OCI-LY1 (cell line): ENCODE measurements around the gene ST8SIA6.

Experiments
- H2AFZ ChIP-seq: fragments of 200-600 bp; sonication (generic), shearing (Covaris generic); 2 replicates; pipeline ENCODE4 v1.6.0; 2014; ENCODE audit warnings: antibody characterized with exemption, mild to moderate bottlenecking, low read length
- H3F3A ChIP-seq: fragments of 200-600 bp; sonication (generic), shearing (Covaris generic); 2 replicates; pipeline ENCODE4 v1.6.0; 2014; ENCODE audit warnings: mild to moderate bottlenecking, antibody characterized with exemption, low read length, moderate library complexity; ENCODE audit not compliant: insufficient read depth
- H3K27ac ChIP-seq: fragments of 200-600 bp; sonication (generic); 2 replicates; pipeline ENCODE4 v1.5.1; 2014; ENCODE audit warnings: low read length, mixed run types, mild to moderate bottlenecking, low read depth; ENCODE audit not compliant: poor library complexity, severe bottlenecking
- H3K27me3 ChIP-seq: fragments of 200-600 bp; sonication (generic); 2 replicates; pipeline ENCODE4 v1.6.0; 2014; ENCODE audit warnings: antibody characterized with exemption, mild to moderate bottlenecking, low read length, moderate library complexity; ENCODE audit not compliant: insufficient read depth
- H3K36me3 ChIP-seq: fragments of 200-600 bp; sonication (generic); 2 replicates; pipeline ENCODE4 v1.6.1; 2014; ENCODE audit warnings: mild to moderate bottlenecking, antibody characterized with exemption, low read length, moderate library complexity, mixed read lengths; ENCODE audit not compliant: insufficient read depth
- H3K4me1 ChIP-seq: fragments of 200-600 bp; sonication (generic); 2 replicates; pipeline ENCODE4 v1.5.1; 2014; ENCODE audit warnings: mild to moderate bottlenecking, low read length, moderate library complexity; ENCODE audit not compliant: insufficient read depth, severe bottlenecking
- H3K4me2 ChIP-seq: fragments of 200-600 bp; sonication (generic), shearing (Covaris generic); 2 replicates; pipeline ENCODE4 v1.6.1; 2014; ENCODE audit warnings: low read length
- H3K4me3 ChIP-seq: fragments of 200-600 bp; sonication (generic); 2 replicates; pipeline ENCODE4 v1.5.1; 2014; ENCODE audit warnings: low read length, low read depth, mild to moderate bottlenecking, mixed read lengths; ENCODE audit not compliant: poor library complexity, severe bottlenecking
- H3K79me2 ChIP-seq: fragments of 200-600 bp; shearing (Covaris generic); 2 replicates; pipeline ENCODE4 v1.6.1; 2016; ENCODE audit warnings: mixed run types, low read length, mixed read lengths; ENCODE audit not compliant: insufficient read depth
- H3K9ac ChIP-seq: fragments of 200-600 bp; sonication (generic), shearing (Covaris generic); 2 replicates; pipeline ENCODE4 v1.6.1; 2014; ENCODE audit warnings: mild to moderate bottlenecking, low read length, mixed read lengths
- H3K9me2 ChIP-seq: fragments of 200-600 bp; sonication (generic), shearing (Covaris generic); 2 replicates; pipeline ENCODE4 v1.6.1; 2014; ENCODE audit warnings: low read depth, mild to moderate bottlenecking, low read length, mixed read lengths
- H3K9me3 ChIP-seq: fragments of 200-600 bp; shearing (Covaris generic); 2 replicates; pipeline ENCODE4 v1.6.1; 2014; ENCODE audit warnings: low read length, mixed read lengths
- H4K20me1 ChIP-seq: fragments of 200-600 bp; sonication (generic), shearing (Covaris generic); 2 replicates; pipeline ENCODE4 v1.6.0; 2016; ENCODE audit warnings: mild to moderate bottlenecking, low read length; ENCODE audit not compliant: insufficient read depth
- CTCF ChIP-seq: fragments of 200-600 bp; sonication (generic), shearing (Covaris generic); IDR thresholded peaks from 2 replicates; pipeline ENCODE4 v1.5.1; 2017; ENCODE audit warnings: mild to moderate bottlenecking, antibody characterized with exemption, low read length, moderate library complexity, mixed read lengths
- EZH2 ChIP-seq: fragments of 200-600 bp; sonication (generic), shearing (Covaris generic); IDR thresholded peaks from 2 replicates; pipeline ENCODE4 v1.8.0; 2017; ENCODE audit warnings: borderline replicate concordance, mixed run types, mild to moderate bottlenecking, antibody characterized with exemption, low read length, moderate library complexity, mixed read lengths

The ST8SIA6 gene

GRCh38 chr10:17413876-17414275 is 40.5 kb downstream of the ST8SIA6 start:
- Histone ChIP-seq H2AFZ (no peak overlapping the region), H3K36me3 (no peaks in the 10 kb centered on the region), H3K79me2 (no peaks in the 10 kb centered on the region), H3K4me1 (no peaks in the 10 kb centered on the region), H3K27me3 (no peaks in the 10 kb centered on the region), H3K9me2 (no peaks in the 10 kb centered on the region), H3K4me2 (no peak overlapping the region), H3K9ac (no peak overlapping the region), H3F3A (no peaks in the 10 kb centered on the region), H3K4me3 (no peak overlapping the region), H4K20me1 (no peaks in the 10 kb centered on the region), H3K27ac (no peak overlapping the region), H3K9me3 (no peaks in the 10 kb centered on the region)
- TF ChIP-seq CTCF = no peak
- no peak for TF ChIP-seq EZH2

GRCh38 chr10:17412323-17412722 is 42.1 kb downstream of the ST8SIA6 start:
- H3K36me3 ChIP-seq = no peaks in the 10 kb centered on the region
- H3K9ac ChIP-seq = no peak overlapping the region
- H3F3A ChIP-seq = no peaks in the 10 kb centered on the region
- no peak overlapping the region for H3K4me2 ChIP-seq
- no peaks in the 10 kb centered on the region for H3K9me3 ChIP-seq
- H3K27ac ChIP-seq = no peak overlapping the region
- H4K20me1 ChIP-seq = no peaks in the 10 kb centered on the region
- H3K4me1 ChIP-seq = no peaks in the 10 kb centered on the region
- no peak for TF ChIP-seq CTCF
- no peak for TF ChIP-seq EZH2
- H3K9me2 ChIP-seq = no peaks in the 10 kb centered on the region
- no peak overlapping the region for H2AFZ ChIP-seq
- H3K4me3 ChIP-seq = no peak overlapping the region
- no peaks in the 10 kb centered on the region for H3K79me2 ChIP-seq
- no peaks in the 10 kb centered on the region for H3K27me3 ChIP-seq

DNA sequence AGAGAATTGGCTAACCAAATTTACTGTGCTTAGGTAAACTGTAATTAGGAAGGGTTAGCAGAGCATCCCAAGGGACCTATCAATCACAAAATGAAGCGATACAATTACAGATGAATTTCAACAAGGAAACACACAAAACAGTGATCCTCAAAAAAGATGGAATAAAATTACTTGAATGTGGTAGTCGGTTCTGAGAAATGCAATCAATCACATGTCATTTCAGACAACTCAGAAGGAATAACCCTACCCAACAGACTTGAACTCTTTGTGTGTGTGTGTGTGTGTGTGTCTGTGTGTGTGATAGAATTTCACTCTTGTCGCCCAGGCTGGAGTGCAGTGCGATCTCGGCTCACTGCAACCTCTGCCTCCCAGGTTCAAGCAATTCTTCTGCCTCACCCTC is 43.5 kb downstream of the ST8SIA6 start:
- H3K4me1 ChIP-seq = no peaks in the 10 kb centered on the region
- H3K79me2 ChIP-seq = no peaks in the 10 kb centered on the region
- H3F3A ChIP-seq = no peaks in the 10 kb centered on the region
- no peaks in the 10 kb centered on the region for H3K36me3 ChIP-seq
- H4K20me1 ChIP-seq = no peaks in the 10 kb centered on the region
- TF ChIP-seq CTCF (no peak), EZH2 (no peak)
- H3K4me2 ChIP-seq = no peak overlapping the region
- H3K9me3 ChIP-seq = no peaks in the 10 kb centered on the region
- H2AFZ ChIP-seq = no peak overlapping the region
- no peak overlapping the region for H3K4me3 ChIP-seq
- H3K27ac ChIP-seq = no peak overlapping the region
- H3K9ac ChIP-seq = no peak overlapping the region
- no peaks in the 10 kb centered on the region for H3K27me3 ChIP-seq
- H3K9me2 ChIP-seq = no peaks in the 10 kb centered on the region
